ENCODE measurements around the gene SLC24A3. TPM values are rescaled to one million over a fixed set of nuclear protein-coding genes. Genes with fewer than 3 reads are reported as not detected.

The SLC24A3 gene
- total RNA-seq, 2 donors from 2014 or later = 0.07 TPM; not detected in 1

DNA sequence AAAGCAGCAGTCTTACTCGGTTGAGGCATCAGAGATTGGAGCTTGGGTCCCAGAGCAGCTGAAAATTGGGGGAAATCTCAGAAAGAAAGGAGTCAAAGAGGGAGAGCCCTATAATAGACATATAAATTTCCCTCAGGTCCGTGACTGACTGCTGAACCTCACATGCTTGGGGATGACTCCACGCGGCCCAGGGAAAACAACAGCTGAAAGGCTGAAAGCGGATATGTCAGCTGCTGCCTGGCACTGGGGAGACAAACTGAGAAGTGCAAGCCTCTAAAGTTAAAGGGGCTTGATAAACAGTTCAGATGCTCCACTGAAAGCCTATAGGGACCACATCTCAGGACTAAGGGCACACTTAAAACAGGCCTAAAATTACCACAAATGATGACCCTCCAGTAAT, 289.7 kb downstream of the SLC24A3 start:
- DNase-seq = no peak
- H3K4me3 Mint-ChIP-seq = no peak overlapping the region
- no peaks in the 10 kb centered on the region for H3K27me3 Mint-ChIP-seq (ENCODE audit: low read depth)
- no peaks in the 10 kb centered on the region for H3K36me3 Mint-ChIP-seq (ENCODE audit: insufficient read depth in 2 of 2)
- no peaks in the 10 kb centered on the region for H3K4me1 Mint-ChIP-seq (ENCODE audit: low read depth)
- H3K27ac Mint-ChIP-seq = no peak overlapping the region
- no peak for ATAC-seq (replicated peaks in 1 of 2)
- no peaks in the 10 kb centered on the region for H3K9me3 Mint-ChIP-seq

DNA sequence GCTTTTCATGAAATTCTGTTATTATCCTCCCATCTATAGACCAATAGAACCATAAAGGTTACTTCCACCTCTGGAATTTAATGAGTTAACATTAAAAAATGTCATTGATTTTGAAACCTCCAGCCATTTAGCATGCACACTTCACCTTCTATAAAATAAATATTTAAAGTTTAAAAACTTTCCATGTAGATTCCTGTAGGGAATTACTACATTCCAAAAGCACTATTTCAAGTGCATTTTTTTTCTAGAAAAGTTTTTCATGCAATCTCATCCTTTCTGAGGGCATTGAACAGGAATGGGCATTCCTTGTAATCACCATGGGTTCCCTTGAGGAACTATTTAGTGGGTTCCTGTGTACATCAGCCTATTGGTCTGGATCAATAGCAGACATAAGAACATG, 291.8 kb downstream of the SLC24A3 start:
- no peaks in the 10 kb centered on the region for H3K4me1 Mint-ChIP-seq (ENCODE audit: low read depth)
- no peak overlapping the region for H3K4me3 Mint-ChIP-seq
- H3K9me3 Mint-ChIP-seq = no peaks in the 10 kb centered on the region
- H3K27ac Mint-ChIP-seq = no peak overlapping the region
- no peaks in the 10 kb centered on the region for H3K36me3 Mint-ChIP-seq (ENCODE audit: insufficient read depth in 2 of 2)
- no peak for ATAC-seq (replicated peaks in 1 of 2)
- no peaks in the 10 kb centered on the region for H3K27me3 Mint-ChIP-seq (ENCODE audit: low read depth)
- DNase-seq = no peak

DNA sequence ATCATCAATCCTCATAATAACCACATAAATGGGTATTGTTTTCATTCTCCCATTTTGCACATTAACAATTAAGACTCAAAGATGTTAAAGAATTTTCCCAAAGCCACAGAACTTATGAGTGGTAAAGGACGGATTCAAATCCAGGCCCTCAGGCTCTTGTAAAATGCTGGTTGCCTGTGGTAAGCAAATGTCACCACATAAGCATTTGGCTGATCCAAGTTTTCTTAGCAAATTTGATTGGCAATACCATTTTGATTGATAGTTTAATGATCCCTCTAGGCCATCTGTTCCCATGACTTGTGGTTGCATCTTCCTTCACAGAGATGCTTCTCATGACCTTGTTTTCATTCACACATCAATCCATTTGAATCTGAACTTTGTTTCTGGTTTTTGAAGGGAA, 293.6 kb downstream of the SLC24A3 start:
- H3K27ac Mint-ChIP-seq = no peak overlapping the region
- ATAC-seq (replicated peaks in 1 of 2) (no peak), DNase-seq (no peak)
- no peaks in the 10 kb centered on the region for H3K27me3 Mint-ChIP-seq (ENCODE audit: low read depth)
- H3K4me3 Mint-ChIP-seq = no peak overlapping the region
- H3K4me1 Mint-ChIP-seq (ENCODE audit: low read depth) = no peaks in the 10 kb centered on the region
- H3K36me3 Mint-ChIP-seq (ENCODE audit: insufficient read depth in 2 of 2) = no peaks in the 10 kb centered on the region
- H3K9me3 Mint-ChIP-seq = no peaks in the 10 kb centered on the region

DNA sequence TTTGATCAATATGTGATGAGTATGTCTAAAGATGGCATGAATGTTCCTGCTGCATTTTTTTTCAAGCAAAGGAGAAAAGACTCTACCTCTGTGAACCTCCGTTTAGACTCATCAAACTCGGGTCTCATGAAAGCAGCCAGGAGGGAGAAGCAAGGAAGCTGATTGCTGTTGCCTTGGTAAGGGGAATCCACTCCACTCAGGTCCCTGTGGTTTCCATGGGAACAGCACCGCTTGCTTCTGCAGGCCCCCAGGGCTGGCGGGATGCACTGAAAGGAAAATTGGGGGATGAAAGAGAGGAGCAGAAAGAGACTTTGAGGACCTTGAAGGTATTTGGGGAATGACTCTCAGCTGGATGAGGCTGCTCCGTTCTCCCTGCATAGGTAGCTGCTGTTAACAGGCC, 296.0 kb downstream of the SLC24A3 start:
- ATAC-seq (replicated peaks in 1 of 2) (no peak), DNase-seq (no peak)
- Mint-ChIP-seq H3K4me3 (no peak overlapping the region), H3K27me3 (ENCODE audit: low read depth) (no peaks in the 10 kb centered on the region), H3K9me3 (no peaks in the 10 kb centered on the region), H3K4me1 (ENCODE audit: low read depth) (no peaks in the 10 kb centered on the region), H3K27ac (no peak overlapping the region), H3K36me3 (ENCODE audit: insufficient read depth in 2 of 2) (no peaks in the 10 kb centered on the region)

DNA sequence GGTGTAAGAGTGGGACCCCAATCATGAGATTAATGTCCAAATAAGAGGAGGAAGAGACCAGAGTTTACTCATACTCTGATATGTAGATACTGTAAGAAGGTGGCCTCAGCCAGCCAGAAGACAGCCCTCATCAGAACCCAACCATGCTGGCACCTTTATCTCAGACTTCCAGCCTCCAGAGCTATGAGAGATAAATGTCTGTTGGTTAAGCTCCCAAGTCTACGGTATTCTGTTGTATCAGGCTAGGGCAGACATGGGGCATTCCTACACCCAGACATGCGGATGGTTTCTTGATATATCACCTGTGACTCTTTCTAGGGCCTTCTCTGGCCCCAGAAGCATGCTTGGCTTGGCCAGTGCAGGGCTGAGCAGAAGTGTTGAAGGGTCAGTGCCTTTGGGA, 298.2 kb downstream of the SLC24A3 start:
- Mint-ChIP-seq H3K4me1 (ENCODE audit: low read depth) (no peaks in the 10 kb centered on the region), H3K9me3 (no peaks in the 10 kb centered on the region), H3K4me3 (no peak overlapping the region), H3K27ac (no peak overlapping the region), H3K27me3 (ENCODE audit: low read depth) (no peaks in the 10 kb centered on the region), H3K36me3 (ENCODE audit: insufficient read depth in 2 of 2) (no peaks in the 10 kb centered on the region)
- no peak for ATAC-seq (replicated peaks in 1 of 2)
- no peak for DNase-seq

DNA sequence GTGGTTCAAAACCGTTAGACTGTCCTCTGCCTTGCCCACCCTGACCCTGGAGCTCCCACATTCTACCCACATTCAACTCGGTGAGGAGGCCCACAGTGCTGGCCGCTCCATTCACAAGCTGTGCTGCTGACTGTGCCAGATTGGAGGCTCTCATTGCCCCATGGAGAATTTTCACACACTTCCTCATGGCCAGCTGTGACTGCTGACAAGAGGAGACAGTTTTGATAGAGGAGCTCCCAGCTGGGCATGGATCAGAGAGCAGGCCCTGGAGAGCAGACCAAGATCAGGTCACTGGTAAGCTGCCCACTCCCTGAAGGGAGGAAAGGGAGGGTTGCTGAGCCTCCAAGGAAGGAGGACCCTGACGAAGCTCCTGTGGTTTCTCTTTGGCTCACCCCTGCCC, 299.5 kb downstream of the SLC24A3 start:
- H3K36me3 Mint-ChIP-seq (ENCODE audit: insufficient read depth in 2 of 2) = no peaks in the 10 kb centered on the region
- H3K27ac Mint-ChIP-seq = no peak overlapping the region
- H3K9me3 Mint-ChIP-seq = no peaks in the 10 kb centered on the region
- no peak for DNase-seq
- no peak overlapping the region for H3K4me3 Mint-ChIP-seq
- no peak for ATAC-seq (replicated peaks in 1 of 2)
- H3K27me3 Mint-ChIP-seq (ENCODE audit: low read depth) = no peaks in the 10 kb centered on the region
- H3K4me1 Mint-ChIP-seq (ENCODE audit: low read depth) = no peaks in the 10 kb centered on the region

DNA sequence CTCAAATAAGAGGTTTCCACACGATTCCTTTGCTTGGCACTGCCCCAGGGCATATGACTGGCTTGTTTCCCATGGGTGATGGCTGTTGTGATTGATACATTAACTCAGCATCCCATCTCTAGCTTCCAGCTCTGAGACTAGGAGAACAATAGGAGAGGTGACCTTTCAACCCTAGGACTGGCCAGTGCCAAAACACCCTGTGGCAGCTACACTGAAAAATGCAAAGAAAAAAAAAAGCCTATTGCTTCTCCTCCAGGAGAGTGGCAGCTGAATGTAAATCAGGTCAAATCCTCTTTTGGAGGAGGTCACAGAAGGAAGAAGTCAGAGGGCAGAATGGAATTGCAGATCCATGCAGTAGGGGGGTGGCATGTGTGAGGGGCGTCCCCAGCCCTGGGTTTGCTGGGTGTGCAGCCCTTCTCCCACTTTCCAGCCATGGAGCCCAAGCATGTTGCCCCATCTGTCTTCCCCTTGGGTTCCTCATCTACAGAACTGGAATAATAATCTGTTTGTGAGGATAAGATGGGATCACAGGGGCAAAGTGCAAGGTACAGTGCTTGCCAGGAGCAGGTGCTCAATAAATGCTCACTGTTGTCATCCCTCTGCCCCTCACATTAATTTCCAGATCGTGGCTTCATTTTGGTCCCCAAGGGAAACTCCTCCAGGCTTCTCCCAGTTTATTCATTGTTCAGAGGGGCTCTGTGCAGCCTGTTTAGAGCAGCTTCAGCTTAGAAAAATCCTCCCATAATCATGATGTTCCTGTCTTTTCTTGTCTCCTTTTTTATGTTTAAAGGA, 300.6 kb downstream of the SLC24A3 start:
- Mint-ChIP-seq H3K36me3 (ENCODE audit: insufficient read depth in 2 of 2) (no peaks in the 10 kb centered on the region), H3K9me3 (no peaks in the 10 kb centered on the region), H3K27ac (no peak overlapping the region), H3K4me3 (no peak overlapping the region), H3K27me3 (ENCODE audit: low read depth) (no peaks in the 10 kb centered on the region), H3K4me1 (ENCODE audit: low read depth) (no peaks in the 10 kb centered on the region)
- ATAC-seq (replicated peaks in 1 of 2) = no peak
- no peak for DNase-seq

DNA sequence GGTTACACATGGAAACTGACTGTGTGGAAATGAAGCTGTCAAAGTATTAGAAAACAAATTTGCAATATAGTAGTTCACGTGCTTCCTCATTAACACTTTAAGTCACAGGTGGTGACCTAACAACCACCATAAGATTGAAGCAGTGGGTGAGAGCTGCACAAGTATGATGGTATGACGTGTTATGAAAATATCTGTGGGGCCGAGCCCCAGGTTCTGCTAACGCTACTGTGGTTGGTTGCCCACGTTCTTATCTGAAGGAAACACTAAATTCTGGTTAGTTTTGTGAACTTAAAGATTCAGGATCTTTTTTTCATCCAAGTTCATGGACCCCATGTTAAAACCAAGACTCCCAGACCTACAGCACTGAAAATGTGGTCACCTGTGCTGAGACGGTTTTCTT, 302.6 kb downstream of the SLC24A3 start:
- no peaks in the 10 kb centered on the region for H3K27me3 Mint-ChIP-seq (ENCODE audit: low read depth)
- H3K4me1 Mint-ChIP-seq (ENCODE audit: low read depth) = no peaks in the 10 kb centered on the region
- H3K4me3 Mint-ChIP-seq = no peak overlapping the region
- H3K36me3 Mint-ChIP-seq (ENCODE audit: insufficient read depth in 2 of 2) = no peaks in the 10 kb centered on the region
- ATAC-seq (replicated peaks in 1 of 2) (no peak), DNase-seq (no peak)
- no peak overlapping the region for H3K27ac Mint-ChIP-seq
- H3K9me3 Mint-ChIP-seq = no peaks in the 10 kb centered on the region

DNA sequence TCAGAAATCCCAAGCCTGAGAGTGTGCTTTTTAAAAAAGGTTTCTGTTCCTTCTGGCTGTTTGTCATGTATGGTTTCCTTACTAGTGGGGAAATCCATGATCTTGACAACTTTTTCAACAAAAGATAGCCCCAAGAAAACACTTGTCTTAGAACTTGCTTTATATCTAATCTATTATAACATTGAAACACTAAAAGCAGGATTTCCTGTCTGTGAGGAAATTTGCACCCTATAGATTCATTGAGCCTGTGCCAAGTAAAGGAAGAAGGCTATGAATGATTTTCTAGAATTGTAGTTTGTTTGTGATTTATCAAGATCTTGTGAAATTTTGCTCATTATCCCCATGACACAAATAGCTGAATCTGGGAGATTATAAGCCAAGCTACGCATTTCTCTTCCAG, 307.0 kb downstream of the SLC24A3 start:
- Mint-ChIP-seq H3K36me3 (ENCODE audit: insufficient read depth in 2 of 2) (no peaks in the 10 kb centered on the region), H3K27ac (no peak overlapping the region)

DNA sequence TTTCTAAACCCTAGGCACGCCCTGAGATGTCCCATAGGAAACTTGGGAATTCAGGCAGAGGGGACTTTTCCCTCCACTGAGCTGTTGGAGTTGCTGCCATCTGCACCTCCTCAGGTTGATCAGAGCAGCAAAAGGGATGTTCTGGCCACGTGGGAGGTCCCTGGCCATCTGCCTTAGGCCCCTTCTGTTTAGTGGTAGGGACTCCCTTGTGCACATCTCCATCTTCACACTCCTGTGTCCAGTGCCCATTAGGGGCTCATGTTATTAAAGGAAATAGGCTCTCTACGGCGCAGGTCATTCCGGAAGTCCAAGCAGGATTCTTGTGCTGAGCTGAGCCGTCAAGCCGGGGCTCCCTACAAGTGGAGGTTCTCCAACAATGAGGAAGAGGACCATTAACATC, 307.8 kb downstream of the SLC24A3 start:
- Mint-ChIP-seq H3K36me3 (ENCODE audit: insufficient read depth in 2 of 2) (no peaks in the 10 kb centered on the region), H3K27me3 (ENCODE audit: low read depth) (no peaks in the 10 kb centered on the region), H3K4me1 (ENCODE audit: low read depth) (peaks cover 10% of the 10 kb centered on the region), H3K27ac (no peak overlapping the region), H3K9me3 (no peaks in the 10 kb centered on the region), H3K4me3 (no peak overlapping the region)
- DNase-seq (no peak), ATAC-seq (replicated peaks in 1 of 2) (no peak)

More for the DNA sequence above, 307.0 kb downstream of the SLC24A3 start:
- no peak for ATAC-seq (replicated peaks in 1 of 2)
- no peaks in the 10 kb centered on the region for H3K27me3 Mint-ChIP-seq (ENCODE audit: low read depth)
- no peak overlapping the region for H3K4me3 Mint-ChIP-seq
- no peak for DNase-seq
- no peaks in the 10 kb centered on the region for H3K9me3 Mint-ChIP-seq
- peaks cover 10% of the 10 kb centered on the region for H3K4me1 Mint-ChIP-seq (ENCODE audit: low read depth)

DNA sequence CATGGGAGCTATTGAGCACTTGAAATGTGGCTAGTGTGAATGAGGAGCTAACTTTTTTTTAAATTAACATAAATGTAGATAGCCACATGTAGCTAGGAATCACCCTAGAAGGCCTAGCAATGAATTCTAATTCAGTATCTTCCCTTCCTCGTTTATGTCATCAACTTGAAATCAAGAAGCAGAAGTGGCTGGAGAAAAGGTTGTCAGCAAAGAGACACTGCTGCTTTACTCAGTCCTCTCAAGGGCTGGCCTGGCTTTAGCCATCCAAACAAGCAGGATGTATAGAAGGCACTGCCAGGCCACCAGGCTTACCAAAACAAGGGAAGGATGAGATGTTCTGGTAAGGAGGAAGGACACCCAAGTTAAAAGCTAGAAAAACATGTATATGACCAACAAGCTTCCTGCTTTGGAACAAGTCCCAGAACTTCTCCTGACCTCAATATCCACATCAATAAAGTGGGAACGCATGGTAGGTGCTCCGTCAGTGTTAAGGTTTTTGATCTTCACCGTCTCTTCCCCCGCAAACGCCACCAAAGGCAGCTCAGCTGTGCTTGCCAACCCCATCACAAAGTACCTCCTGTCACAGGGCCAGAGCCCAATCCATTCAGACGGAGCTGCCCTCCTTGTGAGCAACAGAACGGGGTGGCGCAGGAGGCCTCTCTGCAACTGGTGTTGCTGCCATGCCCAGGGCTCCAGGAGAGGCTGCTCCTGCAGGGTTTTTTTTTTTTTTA, 309.8 kb downstream of the SLC24A3 start:
- ATAC-seq (replicated peaks in 1 of 2) = no peak
- no peak for DNase-seq
- Mint-ChIP-seq H3K4me3 (no peak overlapping the region), H3K4me1 (ENCODE audit: low read depth) (peaks cover 10% of the 10 kb centered on the region), H3K36me3 (ENCODE audit: insufficient read depth in 2 of 2) (no peaks in the 10 kb centered on the region), H3K9me3 (no peaks in the 10 kb centered on the region), H3K27me3 (ENCODE audit: low read depth) (no peaks in the 10 kb centered on the region), H3K27ac (no peak overlapping the region)

DNA sequence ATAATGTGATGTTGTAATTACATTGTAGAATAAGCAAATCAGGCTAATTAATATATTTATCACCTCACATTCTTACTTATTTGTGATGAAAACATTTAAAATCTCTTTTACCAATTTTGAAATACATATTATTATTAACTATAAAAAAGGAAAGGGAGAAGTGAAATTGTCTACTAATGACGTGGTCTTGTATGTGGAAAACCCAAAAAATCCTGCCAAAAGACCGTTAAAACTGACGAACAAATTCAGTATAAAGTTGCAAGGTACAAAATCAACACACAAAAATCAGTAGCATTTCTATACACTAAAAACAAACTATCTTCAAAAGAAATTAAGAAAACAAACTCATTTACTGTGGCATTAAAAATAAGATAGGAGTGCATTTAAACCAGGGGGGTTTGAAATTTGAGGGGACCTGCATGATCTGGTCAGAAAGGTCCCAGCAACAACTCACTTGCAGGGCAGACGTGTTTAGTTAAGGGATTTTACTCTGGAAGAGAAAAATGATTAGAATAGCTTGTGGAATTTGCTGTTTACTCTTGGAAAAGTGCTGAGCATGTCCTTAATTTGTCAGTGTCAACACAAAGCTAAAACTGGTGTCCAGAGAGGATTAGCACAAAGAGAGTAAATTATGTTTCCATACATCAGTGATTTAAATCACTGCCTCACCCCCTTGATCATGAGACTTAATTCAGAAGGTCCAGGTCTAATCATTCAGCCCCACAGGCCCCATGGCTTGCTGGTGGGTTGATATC, 310.6 kb downstream of the SLC24A3 start:
- Mint-ChIP-seq H3K4me1 (ENCODE audit: low read depth) (peaks cover 10% of the 10 kb centered on the region), H3K27ac (no peak overlapping the region)
- no peak for DNase-seq

DNA sequence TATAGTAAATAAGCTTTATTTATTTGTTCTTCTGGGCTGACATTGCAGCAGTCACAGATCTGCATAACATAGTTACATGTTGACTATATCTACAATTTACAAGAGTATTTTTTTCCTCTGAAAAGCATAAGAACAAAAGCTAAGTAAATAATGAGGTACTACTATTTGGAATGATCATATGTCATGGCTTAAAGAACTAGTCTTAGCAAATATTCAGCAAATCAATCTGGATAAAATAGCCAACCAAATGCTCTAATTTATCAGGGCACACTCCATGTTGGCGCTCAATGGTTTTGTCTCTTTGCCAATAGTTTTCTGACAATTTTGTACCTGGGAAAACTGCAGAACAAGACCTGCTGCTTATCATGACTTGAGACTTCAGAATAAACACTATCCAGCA, 312.2 kb downstream of the SLC24A3 start:
- no peak overlapping the region for H3K4me3 Mint-ChIP-seq
- ATAC-seq (replicated peaks in 1 of 2) = no peak
- H3K27me3 Mint-ChIP-seq (ENCODE audit: low read depth) = no peaks in the 10 kb centered on the region
- no peak for DNase-seq
- no peaks in the 10 kb centered on the region for H3K9me3 Mint-ChIP-seq
- H3K27ac Mint-ChIP-seq = no peak overlapping the region
- H3K36me3 Mint-ChIP-seq (ENCODE audit: insufficient read depth in 2 of 2) = no peaks in the 10 kb centered on the region
- peaks cover 10% of the 10 kb centered on the region for H3K4me1 Mint-ChIP-seq (ENCODE audit: low read depth)

More for the DNA sequence above, 310.6 kb downstream of the SLC24A3 start:
- Mint-ChIP-seq H3K36me3 (ENCODE audit: insufficient read depth in 2 of 2) (no peaks in the 10 kb centered on the region), H3K27me3 (ENCODE audit: low read depth) (no peaks in the 10 kb centered on the region), H3K9me3 (no peaks in the 10 kb centered on the region), H3K4me3 (no peak overlapping the region)
- no peak for ATAC-seq (replicated peaks in 1 of 2)
